Brain microvascular endothelial cell (primary cell): Measurements from ENCODE around the gene CLSTN2.

Source experiments
- DNase-seq: peaks from one replicate; pipeline ENCODE4 v3.0.0-alpha.2; 2020
- H3K27ac ChIP-seq: fragments of 250-450 bp; sonication (Bioruptor Pico); 2 replicates; pipeline ENCODE4 v1.5.1; 2020; ENCODE audit warnings: mild to moderate bottlenecking, moderate library complexity
- H3K27me3 ChIP-seq: fragments of 250-450 bp; sonication (Bioruptor Pico); replicated peaks from 2 replicates; pipeline ENCODE4 v1.5.1; 2020; ENCODE audit warnings: mild to moderate bottlenecking
- H3K36me3 ChIP-seq: fragments of 250-450 bp; sonication (Bioruptor Pico); replicated peaks from 2 replicates; pipeline ENCODE4 v1.5.1; 2020; ENCODE audit warnings: mild to moderate bottlenecking
- H3K4me3 ChIP-seq: 2 replicates; pipeline ENCODE4 v1.5.1; 2011; ENCODE audit warnings: low read depth, mild to moderate bottlenecking, control low read depth, low read length, moderate library complexity
- in situ Hi-C: cut with HindIII; loops from 2 replicates; pipeline ENCODE4 v1.10.0; 2017; ENCODE audit warnings: low sequenced_read_pairs, low pct_ligation_motif_present
- TF ChIP-seq, protein P1 (sequence below): IDR thresholded peaks from 2 replicates; pipeline ENCODE4 v1.5.1; 2011; ENCODE audit warnings: low read depth, mild to moderate bottlenecking, moderate library complexity, low read length, control low read depth, inconsistent platforms; ENCODE audit errors: missing control alignments

CLSTN2 gene

GRCh38 chr3:140441006-140441405, 506.0 kb downstream of the CLSTN2 start:
- TF ChIP-seq, protein P1, sequence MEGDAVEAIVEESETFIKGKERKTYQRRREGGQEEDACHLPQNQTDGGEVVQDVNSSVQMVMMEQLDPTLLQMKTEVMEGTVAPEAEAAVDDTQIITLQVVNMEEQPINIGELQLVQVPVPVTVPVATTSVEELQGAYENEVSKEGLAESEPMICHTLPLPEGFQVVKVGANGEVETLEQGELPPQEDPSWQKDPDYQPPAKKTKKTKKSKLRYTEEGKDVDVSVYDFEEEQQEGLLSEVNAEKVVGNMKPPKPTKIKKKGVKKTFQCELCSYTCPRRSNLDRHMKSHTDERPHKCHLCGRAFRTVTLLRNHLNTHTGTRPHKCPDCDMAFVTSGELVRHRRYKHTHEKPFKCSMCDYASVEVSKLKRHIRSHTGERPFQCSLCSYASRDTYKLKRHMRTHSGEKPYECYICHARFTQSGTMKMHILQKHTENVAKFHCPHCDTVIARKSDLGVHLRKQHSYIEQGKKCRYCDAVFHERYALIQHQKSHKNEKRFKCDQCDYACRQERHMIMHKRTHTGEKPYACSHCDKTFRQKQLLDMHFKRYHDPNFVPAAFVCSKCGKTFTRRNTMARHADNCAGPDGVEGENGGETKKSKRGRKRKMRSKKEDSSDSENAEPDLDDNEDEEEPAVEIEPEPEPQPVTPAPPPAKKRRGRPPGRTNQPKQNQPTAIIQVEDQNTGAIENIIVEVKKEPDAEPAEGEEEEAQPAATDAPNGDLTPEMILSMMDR = no peak
- no peak overlapping the region for H3K27ac ChIP-seq
- in situ Hi-C loops = no loop called here
- peak; percentile 58 for DNase-seq
- no peaks in the 10 kb centered on the region for H3K27me3 ChIP-seq
- no peak overlapping the region for H3K4me3 ChIP-seq
- H3K36me3 ChIP-seq = no peaks in the 10 kb centered on the region

GRCh38 chr3:140442621-140443020, 507.6 kb downstream of the CLSTN2 start:
- DNase-seq = no peak
- TF ChIP-seq, protein P1 = no peak
- no peaks in the 10 kb centered on the region for H3K36me3 ChIP-seq
- no peak overlapping the region for H3K4me3 ChIP-seq
- no peak overlapping the region for H3K27ac ChIP-seq
- in situ Hi-C loops = no loop called here
- no peaks in the 10 kb centered on the region for H3K27me3 ChIP-seq

- no peak overlapping the region for H3K27ac ChIP-seq
- no peaks in the 10 kb centered on the region for H3K27me3 ChIP-seq
- DNase-seq = no peak
- TF ChIP-seq, protein P1 = no peak
- no peaks in the 10 kb centered on the region for H3K36me3 ChIP-seq
- H3K4me3 ChIP-seq = no peak overlapping the region
- in situ Hi-C loops = no loop called here
Observed at GRCh38 chr3:140443073-140443472, 508.1 kb downstream of the CLSTN2 start.

GRCh38 chr3:140443806-140444205, 508.8 kb downstream of the CLSTN2 start:
- in situ Hi-C loops = no loop called here

DNA sequence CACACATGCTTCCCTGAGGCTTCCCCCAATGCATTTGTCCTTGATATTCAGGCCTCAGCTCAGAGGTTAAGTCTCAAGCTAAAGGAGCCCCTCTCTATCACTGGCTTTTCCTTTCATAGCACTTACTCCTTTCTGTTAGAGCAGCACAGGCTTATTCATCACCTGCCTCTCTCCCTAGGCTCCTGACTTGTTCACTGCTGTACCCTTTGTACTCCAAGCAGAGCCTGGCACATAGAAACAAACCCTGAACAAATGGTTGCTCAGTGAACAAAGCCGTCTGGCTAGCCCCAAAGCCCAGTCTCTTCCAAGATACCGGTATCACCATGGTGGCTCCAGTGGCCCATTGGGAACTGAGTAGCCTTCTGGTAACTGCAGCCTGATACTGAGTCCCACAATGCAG, 511.7 kb downstream of the CLSTN2 start:
- no peak overlapping the region for H3K27ac ChIP-seq
- DNase-seq = no peak
- in situ Hi-C loops = no loop called here
- no peaks in the 10 kb centered on the region for H3K27me3 ChIP-seq
- TF ChIP-seq, protein P1 = no peak
- H3K36me3 ChIP-seq = no peaks in the 10 kb centered on the region
- no peak overlapping the region for H3K4me3 ChIP-seq

More at GRCh38 chr3:140443806-140444205, 508.8 kb downstream of the CLSTN2 start:
- TF ChIP-seq, protein P1 = no peak
- H3K4me3 ChIP-seq = no peak overlapping the region
- no peak overlapping the region for H3K27ac ChIP-seq
- no peak for DNase-seq
- H3K27me3 ChIP-seq = no peaks in the 10 kb centered on the region
- H3K36me3 ChIP-seq = no peaks in the 10 kb centered on the region

DNA sequence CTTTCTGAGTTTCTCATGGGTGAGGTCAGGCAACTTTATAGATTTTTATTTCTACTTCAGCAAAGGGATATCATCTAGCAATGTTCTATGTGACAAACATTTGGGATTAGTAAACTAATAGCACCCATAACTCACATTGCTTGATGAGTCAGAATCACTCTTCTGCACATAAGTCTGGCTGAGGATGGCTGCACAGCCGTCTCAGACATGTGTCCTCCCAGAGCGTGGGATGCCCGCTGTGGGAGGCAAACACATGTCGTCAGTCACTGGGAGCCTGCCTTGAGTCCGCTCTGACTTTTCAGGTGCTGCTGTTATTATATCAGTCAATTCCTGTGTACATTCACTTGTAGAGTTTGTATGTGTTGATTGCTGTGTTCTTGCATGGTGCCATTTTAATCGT, 512.2 kb downstream of the CLSTN2 start:
- no peak for DNase-seq
- in situ Hi-C loops = no loop called here
- H3K4me3 ChIP-seq = no peak overlapping the region
- TF ChIP-seq, protein P1 = no peak
- H3K27ac ChIP-seq = no peak overlapping the region
- H3K36me3 ChIP-seq = no peaks in the 10 kb centered on the region
- H3K27me3 ChIP-seq = no peaks in the 10 kb centered on the region
